Measurements from ENCODE around the gene TBX18. TPM values are rescaled to one million over a fixed set of nuclear protein-coding genes. Genes with fewer than 3 reads are reported as not detected.

Gene TBX18
- total and polyA plus RNA-seq, 9 of the 15 experiments (the other 6 are each of a cell fraction or from before 2014, with no cell fraction given) = 4.0 to 36.1 (median 20.7) TPM

- TF ChIP-seq ZNF277 (CRISPR knock-in tag; IDR thresholded peaks at IDR 0.05; ENCODE audit: borderline replicate concordance) (no peak), PHF21A (IDR thresholded peaks at IDR 0.05; ENCODE audit: borderline replicate concordance, low read depth) (0 out of 2 replicates have a peak, but pooled peaks have one; percentile 65), POLR2AphosphoS5 (IDR thresholded peaks at IDR 0.05; ENCODE audit: control insufficient read depth, insufficient read depth, low read depth, low read length) (peak; percentile 59), ZNF512 (tag; IDR thresholded peaks at IDR 0.05) (no peak), ZBTB17 (CRISPR knock-in tag; IDR thresholded peaks at IDR 0.05) (no peak), BRD4 (IDR thresholded peaks at IDR 0.05) (no peak), SIRT6 (IDR thresholded peaks at IDR 0.05; ENCODE audit: low read depth, low read length) (no peak), HDAC6 (IDR thresholded peaks at IDR 0.05; ENCODE audit: low read depth, low read length) (no peak), KDM2B (CRISPR knock-in tag; IDR thresholded peaks at IDR 0.05) (no peak), NR2C1 (IDR thresholded peaks at IDR 0.05) (no peak), NR2C1 (tag; IDR thresholded peaks at IDR 0.05) (no peak), ZFP1 (CRISPR knock-in tag; IDR thresholded peaks at IDR 0.05) (no peak), HDAC2 (IDR thresholded peaks at IDR 0.05) (peak; percentile 45; the same call in 1 of the 2 replicates), NCOA1 (IDR thresholded peaks at IDR 0.05; ENCODE audit: low read depth) (0 out of 2 replicates have a peak, but pooled peaks have one; percentile 38), CCNT2 (IDR thresholded peaks at IDR 0.05; ENCODE audit: borderline replicate concordance, extremely low read depth, insufficient read length, low read depth, low read length) (peak; percentile 46), MTF1 (CRISPR knock-in tag; IDR thresholded peaks at IDR 0.05; ENCODE audit: borderline replicate concordance) (no peak), RFX5 (IDR thresholded peaks at IDR 0.05; ENCODE audit: low read depth, low read length) (no peak), BMI1 (IDR thresholded peaks at IDR 0.05; ENCODE audit: low read length) (no peak), IRF2 (CRISPR knock-in tag; IDR thresholded peaks at IDR 0.05) (no peak)
- TF ChIP-seq, protein P1, sequence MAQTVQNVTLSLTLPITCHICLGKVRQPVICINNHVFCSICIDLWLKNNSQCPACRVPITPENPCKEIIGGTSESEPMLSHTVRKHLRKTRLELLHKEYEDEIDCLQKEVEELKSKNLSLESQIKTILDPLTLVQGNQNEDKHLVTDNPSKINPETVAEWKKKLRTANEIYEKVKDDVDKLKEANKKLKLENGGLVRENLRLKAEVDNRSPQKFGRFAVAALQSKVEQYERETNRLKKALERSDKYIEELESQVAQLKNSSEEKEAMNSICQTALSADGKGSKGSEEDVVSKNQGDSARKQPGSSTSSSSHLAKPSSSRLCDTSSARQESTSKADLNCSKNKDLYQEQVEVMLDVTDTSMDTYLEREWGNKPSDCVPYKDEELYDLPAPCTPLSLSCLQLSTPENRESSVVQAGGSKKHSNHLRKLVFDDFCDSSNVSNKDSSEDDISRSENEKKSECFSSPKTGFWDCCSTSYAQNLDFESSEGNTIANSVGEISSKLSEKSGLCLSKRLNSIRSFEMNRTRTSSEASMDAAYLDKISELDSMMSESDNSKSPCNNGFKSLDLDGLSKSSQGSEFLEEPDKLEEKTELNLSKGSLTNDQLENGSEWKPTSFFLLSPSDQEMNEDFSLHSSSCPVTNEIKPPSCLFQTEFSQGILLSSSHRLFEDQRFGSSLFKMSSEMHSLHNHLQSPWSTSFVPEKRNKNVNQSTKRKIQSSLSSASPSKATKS (CRISPR knock-in tag; IDR thresholded peaks at IDR 0.05) = no peak
- TF ChIP-seq, protein P2, sequence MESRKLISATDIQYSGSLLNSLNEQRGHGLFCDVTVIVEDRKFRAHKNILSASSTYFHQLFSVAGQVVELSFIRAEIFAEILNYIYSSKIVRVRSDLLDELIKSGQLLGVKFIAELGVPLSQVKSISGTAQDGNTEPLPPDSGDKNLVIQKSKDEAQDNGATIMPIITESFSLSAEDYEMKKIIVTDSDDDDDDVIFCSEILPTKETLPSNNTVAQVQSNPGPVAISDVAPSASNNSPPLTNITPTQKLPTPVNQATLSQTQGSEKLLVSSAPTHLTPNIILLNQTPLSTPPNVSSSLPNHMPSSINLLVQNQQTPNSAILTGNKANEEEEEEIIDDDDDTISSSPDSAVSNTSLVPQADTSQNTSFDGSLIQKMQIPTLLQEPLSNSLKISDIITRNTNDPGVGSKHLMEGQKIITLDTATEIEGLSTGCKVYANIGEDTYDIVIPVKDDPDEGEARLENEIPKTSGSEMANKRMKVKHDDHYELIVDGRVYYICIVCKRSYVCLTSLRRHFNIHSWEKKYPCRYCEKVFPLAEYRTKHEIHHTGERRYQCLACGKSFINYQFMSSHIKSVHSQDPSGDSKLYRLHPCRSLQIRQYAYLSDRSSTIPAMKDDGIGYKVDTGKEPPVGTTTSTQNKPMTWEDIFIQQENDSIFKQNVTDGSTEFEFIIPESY (CRISPR knock-in tag; IDR thresholded peaks at IDR 0.05) = 0 out of 2 replicates have a peak, but pooled peaks have one; percentile 15
These were observed at the start of gene TBX18 (continued) for GRCh38 chr6:84764332-84765049.
